ENCODE results near the gene SLC24A3.

Gene SLC24A3

DNA sequence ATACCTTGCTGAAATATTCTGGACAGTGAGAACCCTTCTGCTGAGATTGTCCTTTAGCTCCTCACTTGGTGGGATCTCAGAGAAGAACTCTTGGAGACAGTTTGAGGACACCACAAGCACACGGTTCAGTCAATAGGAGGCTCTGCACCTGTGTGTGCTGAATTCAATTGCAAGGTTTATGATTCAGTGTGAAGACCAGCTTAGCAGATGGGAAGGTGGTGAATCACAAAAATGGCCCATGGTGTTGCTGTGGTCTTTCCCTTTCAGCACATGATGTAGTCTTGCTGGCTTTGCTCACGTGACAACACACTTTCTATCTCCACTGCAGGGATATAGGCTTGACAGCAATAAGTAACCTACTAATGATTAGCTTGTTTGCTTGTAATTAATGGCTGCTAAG is 270.3 kb downstream of the SLC24A3 start:
- H3K4me3 ChIP-seq (ENCODE audit: low read length), result no peak overlapping the region
- no peak for TF ChIP-seq ZNF274 (IDR thresholded peaks at IDR 0.05; ENCODE audit: low read depth, low read length)

DNA sequence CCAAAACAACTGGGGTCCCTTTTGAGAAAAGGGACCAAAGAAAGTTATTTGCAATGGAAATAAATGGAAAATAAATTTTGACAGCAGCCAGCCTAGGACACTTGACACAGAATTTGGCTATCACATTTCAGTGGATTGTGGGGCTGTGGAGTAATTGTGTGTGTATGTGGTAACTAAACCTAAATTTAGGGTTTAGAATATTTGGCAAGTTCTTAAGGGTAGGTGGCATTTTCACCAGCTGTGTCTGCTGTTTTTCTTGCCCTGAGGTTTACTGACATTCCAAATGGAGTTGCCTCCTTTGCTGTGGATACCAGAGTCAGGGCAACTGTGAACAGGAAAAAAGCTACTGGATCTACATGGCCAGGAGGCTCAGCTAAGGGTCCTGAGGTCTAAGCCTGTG is 270.9 kb downstream of the SLC24A3 start:
- no peak for TF ChIP-seq ZNF274 (IDR thresholded peaks at IDR 0.05; ENCODE audit: low read depth, low read length)
- H3K4me3 ChIP-seq (ENCODE audit: low read length), result no peak overlapping the region

DNA sequence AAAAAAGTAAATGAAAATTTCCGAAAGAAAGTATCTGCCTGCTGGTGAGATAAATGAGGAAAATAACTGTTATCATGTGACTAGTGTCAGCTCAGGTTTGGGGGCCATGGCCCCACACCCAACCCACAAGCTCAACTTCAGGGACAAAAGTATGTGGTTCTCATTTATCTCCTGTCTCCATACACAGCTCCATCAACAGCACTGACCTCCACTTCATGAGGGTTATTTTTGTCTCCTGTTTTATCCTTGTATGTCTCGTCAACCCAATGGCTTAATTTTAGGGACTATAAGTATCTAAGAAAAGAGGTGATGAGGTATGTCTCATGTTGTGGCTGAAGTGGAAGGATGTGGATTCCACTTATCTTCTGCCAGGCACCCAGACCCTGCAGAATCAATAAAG is 274.0 kb downstream of the SLC24A3 start:
- no peak for TF ChIP-seq ZNF274 (IDR thresholded peaks at IDR 0.05; ENCODE audit: low read depth, low read length)
- no peak overlapping the region for H3K4me3 ChIP-seq (ENCODE audit: low read length)

DNA sequence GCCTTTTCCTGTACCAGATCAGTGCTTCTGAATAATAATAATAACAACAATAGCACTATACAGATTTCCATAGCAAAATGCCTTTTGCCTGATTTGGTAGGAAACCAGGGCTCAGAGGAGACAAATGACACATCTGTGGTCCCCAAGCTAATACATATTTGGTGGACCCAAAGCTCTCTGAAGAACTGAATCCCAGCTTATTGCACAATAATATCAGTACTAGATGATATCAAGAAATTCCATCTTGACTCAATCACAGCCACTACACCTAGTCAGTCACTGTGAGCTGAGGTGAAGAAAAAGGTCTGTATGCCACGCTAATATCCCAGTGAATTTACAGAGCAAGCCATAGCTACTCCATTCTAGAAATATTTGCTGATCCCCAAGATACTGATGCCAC is 275.0 kb downstream of the SLC24A3 start:
- TF ChIP-seq ZNF274 (IDR thresholded peaks at IDR 0.05; ENCODE audit: low read depth, low read length), result no peak
- H3K4me3 ChIP-seq (ENCODE audit: low read length), result no peak overlapping the region

DNA sequence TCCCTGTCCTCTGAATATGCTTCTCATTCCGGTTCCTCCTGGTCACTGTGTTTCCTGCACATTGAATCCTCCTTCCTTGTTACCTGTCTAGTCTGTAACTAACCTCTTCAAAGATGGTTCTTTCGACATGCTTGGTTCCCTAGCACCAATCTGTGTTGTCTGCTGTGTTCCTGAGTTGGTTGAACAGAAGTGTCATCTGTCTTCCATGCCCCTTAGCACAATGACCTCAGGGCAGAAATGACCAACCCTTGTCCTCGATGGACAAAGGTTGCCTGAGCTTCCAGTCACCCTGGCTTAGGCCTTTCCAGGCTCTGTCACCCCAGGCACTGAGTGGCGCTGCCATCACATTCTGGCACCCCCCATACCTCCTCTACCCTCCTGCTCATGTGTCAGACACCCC is 278.8 kb downstream of the SLC24A3 start:
- TF ChIP-seq ZNF274 (IDR thresholded peaks at IDR 0.05; ENCODE audit: low read depth, low read length), result no peak
- no peak overlapping the region for H3K4me3 ChIP-seq (ENCODE audit: low read length)

DNA sequence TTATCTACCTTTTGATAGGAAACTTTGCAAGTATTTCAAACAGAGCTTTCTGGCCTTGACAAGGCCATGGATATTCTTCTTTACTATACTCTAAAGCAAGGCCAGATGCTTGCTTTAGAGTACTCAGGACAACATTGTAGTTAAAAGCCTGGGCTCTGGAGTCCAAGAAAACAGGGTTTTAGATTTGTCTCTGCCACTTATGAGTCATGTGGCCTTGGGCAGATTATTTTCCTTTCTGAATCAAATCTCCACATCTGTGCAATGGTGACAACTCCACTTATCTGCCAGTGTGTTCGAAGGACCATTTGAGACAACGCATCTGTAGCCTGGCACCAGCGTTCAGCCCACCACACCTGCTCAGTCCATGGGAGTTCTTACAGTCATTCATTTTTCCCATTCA is 279.7 kb downstream of the SLC24A3 start:
- H3K4me3 ChIP-seq (ENCODE audit: low read length), result no peak overlapping the region
- TF ChIP-seq ZNF274 (IDR thresholded peaks at IDR 0.05; ENCODE audit: low read depth, low read length), result no peak

DNA sequence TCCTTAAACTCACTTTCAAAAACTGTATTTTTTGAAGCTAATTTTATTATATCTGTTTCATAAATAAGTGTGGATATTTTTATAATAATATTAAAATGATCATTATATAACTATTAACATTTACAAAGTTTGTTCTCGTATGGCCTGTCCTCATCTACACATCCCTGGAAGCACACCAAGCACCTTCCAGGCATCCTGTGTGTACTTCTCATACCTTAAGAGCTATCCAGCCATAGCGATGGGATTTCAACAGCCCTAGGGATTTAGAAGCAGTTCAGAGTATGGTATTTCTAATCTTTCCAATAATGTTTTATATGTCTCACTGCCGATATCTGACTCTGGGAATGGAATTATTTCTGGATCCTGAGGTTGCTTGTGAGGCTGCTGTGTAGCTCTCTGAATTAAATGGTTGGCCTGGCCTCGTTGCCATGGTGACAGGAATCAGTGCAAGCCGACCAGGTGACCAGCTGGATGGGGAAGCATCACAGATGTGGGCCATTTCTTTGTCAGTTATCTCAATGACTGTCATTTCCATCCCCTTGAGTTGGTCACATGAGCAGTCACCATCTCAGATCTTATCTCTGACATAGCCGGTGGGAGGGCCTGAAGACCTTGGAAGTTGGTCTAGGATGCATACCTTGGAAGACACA is 280.4 kb downstream of the SLC24A3 start:
- no peak for TF ChIP-seq ZNF274 (IDR thresholded peaks at IDR 0.05; ENCODE audit: low read depth, low read length)
- no peak overlapping the region for H3K4me3 ChIP-seq (ENCODE audit: low read length)

DNA sequence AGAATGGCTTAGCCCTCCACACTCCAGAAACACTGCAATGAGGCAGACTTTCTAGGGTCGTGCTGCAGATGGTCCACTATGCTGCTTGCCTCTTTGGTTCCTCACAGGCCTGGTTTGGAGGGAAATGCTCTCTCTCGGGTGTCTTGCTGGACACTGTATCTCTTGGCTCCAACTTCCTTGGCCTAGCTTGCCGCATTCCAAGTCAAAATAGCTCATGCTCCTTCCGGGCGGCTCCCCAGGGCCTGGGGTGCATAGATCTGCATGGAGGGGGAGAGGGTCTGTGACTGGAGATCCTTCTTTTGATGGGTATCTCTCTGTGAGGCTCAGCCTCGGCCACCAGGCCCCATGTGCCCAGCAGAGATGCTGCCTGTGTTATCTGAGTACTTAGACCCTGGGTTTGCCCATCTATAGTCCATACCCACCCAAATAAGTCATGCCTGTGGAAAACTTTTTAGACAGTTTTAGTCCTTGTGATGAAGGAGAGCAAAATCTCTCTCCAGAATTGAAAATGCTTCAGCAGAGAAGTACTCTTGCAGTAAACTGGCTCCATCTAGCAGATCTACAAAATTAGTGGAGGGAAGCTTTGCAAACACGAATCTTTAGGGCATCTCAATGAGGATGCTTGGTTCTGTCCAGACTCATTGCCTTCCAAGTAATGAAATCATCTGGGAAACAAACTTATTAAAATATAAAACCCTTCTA is 281.5 kb downstream of the SLC24A3 start:
- H3K4me3 ChIP-seq (ENCODE audit: low read length), result no peak overlapping the region
- no peak for TF ChIP-seq ZNF274 (IDR thresholded peaks at IDR 0.05; ENCODE audit: low read depth, low read length)

DNA sequence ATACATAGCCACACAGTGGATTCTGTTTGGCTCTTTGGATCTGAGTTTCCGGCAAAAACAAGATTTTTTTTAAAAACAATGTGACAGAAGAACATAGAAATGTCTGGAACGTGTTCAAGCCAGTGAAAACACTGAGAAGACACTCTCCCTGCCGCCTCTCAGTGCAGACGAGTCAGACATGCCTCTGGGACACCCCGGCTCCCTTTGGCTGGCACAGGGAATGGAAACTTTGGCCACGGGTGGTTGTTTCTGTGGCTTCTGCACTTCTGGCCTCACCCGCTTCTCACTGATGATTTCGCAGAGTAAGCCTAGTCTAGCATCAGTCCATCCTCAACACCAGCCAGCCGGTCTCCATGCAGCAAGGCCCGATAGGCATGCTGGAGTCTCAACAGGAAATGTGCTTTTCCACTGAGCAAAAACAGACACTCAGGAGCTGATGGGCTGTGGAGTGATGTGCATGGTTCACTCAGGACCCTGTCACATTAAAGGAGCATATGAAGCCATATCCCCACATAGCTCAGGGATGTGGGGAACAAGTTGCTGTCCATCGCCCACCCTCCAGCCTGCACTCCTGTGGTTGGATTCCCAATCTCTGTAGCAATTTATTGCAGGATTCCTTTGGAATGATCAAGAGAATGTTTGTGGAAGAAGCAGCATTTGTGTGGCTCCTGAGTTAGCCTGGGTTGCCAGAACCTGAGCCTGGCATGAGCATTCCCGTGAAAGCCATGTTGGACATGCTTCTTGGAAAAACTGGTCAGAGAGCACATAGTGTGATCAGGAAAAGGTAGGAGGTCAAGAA is 283.7 kb downstream of the SLC24A3 start:
- no peak for TF ChIP-seq ZNF274 (IDR thresholded peaks at IDR 0.05; ENCODE audit: low read depth, low read length)
- H3K4me3 ChIP-seq (ENCODE audit: low read length), result no peak overlapping the region

DNA sequence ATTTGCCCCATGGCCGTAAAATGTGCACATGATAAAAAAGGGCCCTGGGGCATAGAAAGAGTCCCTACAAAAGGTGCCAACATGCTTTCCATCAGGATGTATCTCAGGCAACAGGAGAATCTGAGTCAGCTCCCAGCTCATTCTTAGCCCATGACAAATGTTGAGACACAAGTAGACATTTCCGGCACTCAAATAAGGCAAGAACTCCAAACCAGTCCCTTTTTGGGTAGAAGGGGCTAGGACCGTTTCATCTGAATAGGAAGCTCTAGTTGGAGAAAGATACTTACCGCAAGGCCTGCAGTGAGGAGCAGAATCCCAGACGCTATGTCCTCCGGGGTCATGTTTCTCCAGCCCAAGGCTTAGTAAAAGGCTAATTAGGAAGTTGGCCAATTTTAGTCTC is 284.6 kb downstream of the SLC24A3 start:
- no peak for TF ChIP-seq ZNF274 (IDR thresholded peaks at IDR 0.05; ENCODE audit: low read depth, low read length)

DNA sequence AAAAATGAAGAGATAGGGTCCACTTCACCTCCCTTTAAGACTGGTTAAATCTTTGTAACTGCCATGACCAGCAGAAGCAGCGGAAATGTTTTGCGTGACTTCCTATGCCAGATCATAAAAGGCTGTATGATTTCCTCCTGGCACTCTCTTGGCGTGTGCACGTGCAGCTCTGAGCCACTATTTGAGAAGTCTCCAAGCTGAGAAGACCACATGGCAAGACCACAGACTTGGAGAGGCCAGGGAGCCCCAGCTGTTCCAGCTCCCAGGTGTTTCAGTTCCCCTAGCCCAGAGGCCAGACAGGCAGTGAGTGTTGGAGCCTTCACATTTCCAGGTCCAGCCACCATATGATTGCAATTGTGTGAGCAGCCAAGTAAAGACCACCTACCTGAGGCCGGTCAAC is 286.3 kb downstream of the SLC24A3 start:
- TF ChIP-seq ZNF274 (IDR thresholded peaks at IDR 0.05; ENCODE audit: low read depth, low read length), result no peak
- H3K4me3 ChIP-seq (ENCODE audit: low read length), result no peak overlapping the region

More for the DNA sequence above, 284.6 kb downstream of the SLC24A3 start:
- no peak overlapping the region for H3K4me3 ChIP-seq (ENCODE audit: low read length)

DNA sequence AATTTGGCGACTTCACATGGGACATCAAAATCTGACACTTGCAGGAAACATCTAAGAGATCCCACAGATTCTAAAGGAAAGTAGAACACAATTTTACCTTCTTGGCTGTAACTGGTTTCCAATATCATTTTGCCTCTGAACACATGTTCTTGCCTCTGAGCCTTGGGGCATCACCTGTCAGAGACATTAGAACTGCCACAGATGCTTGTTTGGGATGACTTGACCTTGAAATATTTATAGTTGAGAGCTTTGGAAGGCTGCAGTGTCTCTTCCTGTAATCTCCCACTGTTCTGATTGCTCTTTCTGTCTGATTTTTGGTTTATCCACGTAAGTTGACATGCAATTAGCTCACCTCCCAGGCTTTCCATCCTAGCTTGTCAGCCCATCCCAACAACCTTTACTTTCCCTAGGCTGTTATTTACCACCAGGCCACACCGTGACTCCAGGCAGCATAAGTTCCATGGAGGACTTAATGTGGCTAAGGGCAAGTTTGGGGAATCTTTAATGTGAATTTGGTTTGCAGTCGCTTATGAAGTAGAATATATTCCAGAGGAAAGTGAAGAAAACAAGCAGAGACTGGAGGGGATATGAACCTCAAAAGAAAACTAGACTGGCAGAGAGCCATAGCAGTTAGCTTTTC is 289.2 kb downstream of the SLC24A3 start:
- no peak for TF ChIP-seq ZNF274 (IDR thresholded peaks at IDR 0.05; ENCODE audit: low read depth, low read length)
- H3K4me3 ChIP-seq (ENCODE audit: low read length), result no peak overlapping the region

DNA sequence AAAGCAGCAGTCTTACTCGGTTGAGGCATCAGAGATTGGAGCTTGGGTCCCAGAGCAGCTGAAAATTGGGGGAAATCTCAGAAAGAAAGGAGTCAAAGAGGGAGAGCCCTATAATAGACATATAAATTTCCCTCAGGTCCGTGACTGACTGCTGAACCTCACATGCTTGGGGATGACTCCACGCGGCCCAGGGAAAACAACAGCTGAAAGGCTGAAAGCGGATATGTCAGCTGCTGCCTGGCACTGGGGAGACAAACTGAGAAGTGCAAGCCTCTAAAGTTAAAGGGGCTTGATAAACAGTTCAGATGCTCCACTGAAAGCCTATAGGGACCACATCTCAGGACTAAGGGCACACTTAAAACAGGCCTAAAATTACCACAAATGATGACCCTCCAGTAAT is 289.7 kb downstream of the SLC24A3 start:
- H3K4me3 ChIP-seq (ENCODE audit: low read length), result no peak overlapping the region
- TF ChIP-seq ZNF274 (IDR thresholded peaks at IDR 0.05; ENCODE audit: low read depth, low read length), result no peak

DNA sequence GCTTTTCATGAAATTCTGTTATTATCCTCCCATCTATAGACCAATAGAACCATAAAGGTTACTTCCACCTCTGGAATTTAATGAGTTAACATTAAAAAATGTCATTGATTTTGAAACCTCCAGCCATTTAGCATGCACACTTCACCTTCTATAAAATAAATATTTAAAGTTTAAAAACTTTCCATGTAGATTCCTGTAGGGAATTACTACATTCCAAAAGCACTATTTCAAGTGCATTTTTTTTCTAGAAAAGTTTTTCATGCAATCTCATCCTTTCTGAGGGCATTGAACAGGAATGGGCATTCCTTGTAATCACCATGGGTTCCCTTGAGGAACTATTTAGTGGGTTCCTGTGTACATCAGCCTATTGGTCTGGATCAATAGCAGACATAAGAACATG is 291.8 kb downstream of the SLC24A3 start:
- TF ChIP-seq ZNF274 (IDR thresholded peaks at IDR 0.05; ENCODE audit: low read depth, low read length), result no peak
- H3K4me3 ChIP-seq (ENCODE audit: low read length), result no peak overlapping the region

All from GM08714 (cell line).